Measurements from ENCODE around the gene SENP8.

The SENP8 gene

GRCh38 chr15:72140088-72140487 is 21.9 kb downstream of the SENP8 start:
- in situ Hi-C loops (cut with HindIII; ENCODE audit: low pct_ligation_motif_present, low sequenced_read_pairs), result no loop called here
- TF ChIP-seq, protein P1, sequence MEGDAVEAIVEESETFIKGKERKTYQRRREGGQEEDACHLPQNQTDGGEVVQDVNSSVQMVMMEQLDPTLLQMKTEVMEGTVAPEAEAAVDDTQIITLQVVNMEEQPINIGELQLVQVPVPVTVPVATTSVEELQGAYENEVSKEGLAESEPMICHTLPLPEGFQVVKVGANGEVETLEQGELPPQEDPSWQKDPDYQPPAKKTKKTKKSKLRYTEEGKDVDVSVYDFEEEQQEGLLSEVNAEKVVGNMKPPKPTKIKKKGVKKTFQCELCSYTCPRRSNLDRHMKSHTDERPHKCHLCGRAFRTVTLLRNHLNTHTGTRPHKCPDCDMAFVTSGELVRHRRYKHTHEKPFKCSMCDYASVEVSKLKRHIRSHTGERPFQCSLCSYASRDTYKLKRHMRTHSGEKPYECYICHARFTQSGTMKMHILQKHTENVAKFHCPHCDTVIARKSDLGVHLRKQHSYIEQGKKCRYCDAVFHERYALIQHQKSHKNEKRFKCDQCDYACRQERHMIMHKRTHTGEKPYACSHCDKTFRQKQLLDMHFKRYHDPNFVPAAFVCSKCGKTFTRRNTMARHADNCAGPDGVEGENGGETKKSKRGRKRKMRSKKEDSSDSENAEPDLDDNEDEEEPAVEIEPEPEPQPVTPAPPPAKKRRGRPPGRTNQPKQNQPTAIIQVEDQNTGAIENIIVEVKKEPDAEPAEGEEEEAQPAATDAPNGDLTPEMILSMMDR (IDR thresholded peaks at IDR 0.05; ENCODE audit: low read depth, low read length, missing control alignments), result no peak
- no peak overlapping the region for H3K4me3 ChIP-seq (ENCODE audit: low read depth, low read length)
- no peak overlapping the region for H3K27ac ChIP-seq
- H3K36me3 ChIP-seq (replicated peaks), result no peaks in the 10 kb centered on the region
- H3K27me3 ChIP-seq (replicated peaks), result no peaks in the 10 kb centered on the region
- DNase-seq, result no peak

DNA sequence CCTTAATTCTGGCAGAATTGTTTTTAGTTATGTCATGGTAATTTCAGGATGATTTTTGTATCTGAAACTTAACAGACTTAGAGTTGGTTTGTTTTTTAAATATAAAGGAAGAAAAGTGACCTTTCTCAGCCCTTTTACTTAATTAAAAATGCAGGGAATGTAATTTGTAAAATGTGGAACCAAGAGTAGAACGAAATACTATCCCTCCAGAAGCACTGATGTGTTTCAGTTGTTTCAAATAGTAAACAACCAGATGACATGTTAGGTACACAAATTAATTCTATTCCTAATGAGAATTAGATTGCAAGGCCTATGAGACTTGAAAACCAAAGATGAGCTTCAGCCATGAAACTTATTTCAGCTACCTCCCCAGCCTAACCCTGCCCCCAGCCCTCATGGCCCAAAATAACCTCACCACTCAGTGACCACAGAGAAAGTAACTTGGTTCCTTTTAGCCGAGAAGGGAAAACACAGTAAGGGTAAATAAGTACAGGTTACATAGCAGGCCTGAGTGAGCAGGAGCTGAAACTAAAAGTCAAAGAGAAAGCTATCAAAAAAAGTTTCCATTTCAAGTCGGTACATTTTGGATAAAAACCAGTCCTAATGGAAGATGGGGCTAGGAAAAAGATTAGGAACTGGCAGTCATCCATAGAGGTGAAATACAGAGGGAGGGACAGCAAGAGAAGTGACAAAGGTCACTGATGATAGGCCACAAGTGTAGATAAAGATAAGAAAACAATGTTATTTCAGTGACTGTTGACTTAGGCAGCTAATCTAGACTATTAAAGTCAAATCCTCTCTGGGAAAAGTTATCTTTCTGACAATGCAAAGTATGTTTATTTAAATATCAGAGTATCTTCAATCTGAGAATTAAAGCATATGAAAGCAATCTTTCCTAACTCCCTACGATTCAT is 23.2 kb downstream of the SENP8 start:
- H3K27me3 ChIP-seq (replicated peaks), result no peaks in the 10 kb centered on the region
- DNase-seq, result peak; percentile 12
- H3K27ac ChIP-seq, result no peak overlapping the region
- H3K36me3 ChIP-seq (replicated peaks), result no peaks in the 10 kb centered on the region
- in situ Hi-C loops (cut with HindIII; ENCODE audit: low pct_ligation_motif_present, low sequenced_read_pairs), result no loop called here
- TF ChIP-seq, protein P1 (IDR thresholded peaks at IDR 0.05; ENCODE audit: low read depth, low read length, missing control alignments), result no peak
- H3K4me3 ChIP-seq (ENCODE audit: low read depth, low read length), result no peak overlapping the region

GRCh38 chr15:72146221-72146620 is 28.0 kb downstream of the SENP8 start:
- Histone ChIP-seq H3K27me3 (replicated peaks) (no peaks in the 10 kb centered on the region), H3K27ac (no peak overlapping the region), H3K4me3 (ENCODE audit: low read depth, low read length) (no peak overlapping the region), H3K36me3 (replicated peaks) (no peaks in the 10 kb centered on the region)
- in situ Hi-C loops (cut with HindIII; ENCODE audit: low pct_ligation_motif_present, low sequenced_read_pairs), result no loop called here
- DNase-seq, result no peak
- TF ChIP-seq, protein P1 (IDR thresholded peaks at IDR 0.05; ENCODE audit: low read depth, low read length, missing control alignments), result no peak

GRCh38 chr15:72146934-72147333 is 28.7 kb downstream of the SENP8 start:
- TF ChIP-seq, protein P1 (IDR thresholded peaks at IDR 0.05; ENCODE audit: low read depth, low read length, missing control alignments), result no peak
- Histone ChIP-seq H3K36me3 (replicated peaks) (no peaks in the 10 kb centered on the region), H3K27me3 (replicated peaks) (no peaks in the 10 kb centered on the region), H3K27ac (no peak overlapping the region), H3K4me3 (ENCODE audit: low read depth, low read length) (no peak overlapping the region)
- no peak for DNase-seq
- in situ Hi-C loops (cut with HindIII; ENCODE audit: low pct_ligation_motif_present, low sequenced_read_pairs), result no loop called here

- Histone ChIP-seq H3K27me3 (replicated peaks) (no peaks in the 10 kb centered on the region), H3K36me3 (replicated peaks) (no peaks in the 10 kb centered on the region), H3K27ac (no peak overlapping the region), H3K4me3 (ENCODE audit: low read depth, low read length) (no peak overlapping the region)
- DNase-seq, result no peak
- TF ChIP-seq, protein P1 (IDR thresholded peaks at IDR 0.05; ENCODE audit: low read depth, low read length, missing control alignments), result no peak
- in situ Hi-C loops (cut with HindIII; ENCODE audit: low pct_ligation_motif_present, low sequenced_read_pairs), result no loop called here
Observed at GRCh38 chr15:72147418-72147817, 29.2 kb downstream of the SENP8 start.

Measured in brain microvascular endothelial cell (primary cell).